ENCODE data around the gene POLR3H. TPM values are rescaled to one million over a fixed set of nuclear protein-coding genes. Genes with fewer than 3 reads are reported as not detected.

The POLR3H gene
- polyA plus RNA-seq, 3 donors: 9.4 to 19.0 (median 10.4) TPM

DNA sequence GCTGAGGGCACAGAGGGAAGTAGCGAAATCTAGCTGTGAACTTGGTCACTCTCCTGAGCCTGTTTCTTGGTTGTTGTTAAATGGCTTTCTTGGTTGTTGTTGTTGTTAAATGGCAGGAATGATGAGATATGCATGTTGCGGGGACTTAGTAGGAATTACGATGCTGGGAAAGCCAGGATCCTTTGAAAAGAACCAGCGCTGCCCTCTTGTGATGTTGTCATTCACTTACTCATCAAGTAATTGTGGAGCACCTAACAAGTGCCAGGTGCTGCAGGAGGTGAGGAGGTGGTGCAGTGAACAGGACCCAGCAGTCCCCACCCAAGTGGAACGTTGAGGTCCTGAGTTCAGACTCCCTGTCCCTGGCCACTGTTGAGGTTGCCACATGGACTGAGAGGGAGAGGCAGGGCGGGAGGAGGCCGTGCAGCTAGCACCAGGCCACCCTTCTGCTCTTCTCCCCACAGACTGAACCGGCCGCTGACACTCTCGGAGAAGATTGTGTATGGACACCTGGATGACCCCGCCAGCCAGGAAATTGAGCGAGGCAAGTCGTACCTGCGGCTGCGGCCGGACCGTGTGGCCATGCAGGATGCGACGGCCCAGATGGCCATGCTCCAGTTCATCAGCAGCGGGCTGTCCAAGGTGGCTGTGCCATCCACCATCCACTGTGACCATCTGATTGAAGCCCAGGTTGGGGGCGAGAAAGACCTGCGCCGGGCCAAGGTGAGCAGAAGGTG is 36.8 kb downstream of the POLR3H start:
- no peak overlapping the region for H3K4me3 Mint-ChIP-seq
- Histone ChIP-seq H3K79me2 (ENCODE audit: insufficient read depth, low read length) (peaks cover 4% of the 10 kb centered on the region), H3K27me3 (ENCODE audit: control insufficient read depth in 2 of 2, insufficient read depth in 2 of 2, low read length in 2 of 2) (no peaks in the 10 kb centered on the region), H3K9me3 (replicated peaks in 1 of 2; ENCODE audit: control insufficient read depth in 1 of 2, insufficient read depth in 1 of 2, low read length in 2 of 2) (no peaks in the 10 kb centered on the region), H3K4me3 (replicated peaks in 1 of 3; ENCODE audit: low read depth in 2 of 3, low read length in 3 of 3) (no peak overlapping the region), H3K4me2 (replicated peaks; ENCODE audit: extremely low read depth, low read length, poor library complexity, severe bottlenecking) (no peak overlapping the region), H3K4me1 (ENCODE audit: control insufficient read depth in 1 of 2, insufficient read depth in 2 of 2, low read length in 2 of 2) (no peaks in the 10 kb centered on the region), H3K36me3 (replicated peaks in 1 of 2; ENCODE audit: control insufficient read depth in 1 of 2, insufficient read depth in 2 of 2, low read length in 2 of 2) (peaks cover 62 to 93% of the 10 kb centered on the region in 2 donors), H3K27ac (ENCODE audit: low read depth in 1 of 2, low read length in 2 of 2) (no peak overlapping the region), H2AFZ (ENCODE audit: insufficient read depth, low read depth, low read length, poor library complexity, severe bottlenecking) (no peak overlapping the region), H4K20me1 (ENCODE audit: insufficient read depth, low read length) (peaks cover 36% of the 10 kb centered on the region), H3K9ac (ENCODE audit: insufficient read depth, low read length, poor library complexity, severe bottlenecking) (no peak overlapping the region)
- H3K4me1 Mint-ChIP-seq: no peaks in the 10 kb centered on the region
- H3K27me3 Mint-ChIP-seq (ENCODE audit: low read depth in 3 of 3): no peaks in the 10 kb centered on the region
- 99% methylated on average over 17 of the region's 23 CpGs for WGBS (ENCODE audit: insufficient coverage)
- H3K9me3 Mint-ChIP-seq: no peaks in the 10 kb centered on the region
- TF ChIP-seq, protein P1, sequence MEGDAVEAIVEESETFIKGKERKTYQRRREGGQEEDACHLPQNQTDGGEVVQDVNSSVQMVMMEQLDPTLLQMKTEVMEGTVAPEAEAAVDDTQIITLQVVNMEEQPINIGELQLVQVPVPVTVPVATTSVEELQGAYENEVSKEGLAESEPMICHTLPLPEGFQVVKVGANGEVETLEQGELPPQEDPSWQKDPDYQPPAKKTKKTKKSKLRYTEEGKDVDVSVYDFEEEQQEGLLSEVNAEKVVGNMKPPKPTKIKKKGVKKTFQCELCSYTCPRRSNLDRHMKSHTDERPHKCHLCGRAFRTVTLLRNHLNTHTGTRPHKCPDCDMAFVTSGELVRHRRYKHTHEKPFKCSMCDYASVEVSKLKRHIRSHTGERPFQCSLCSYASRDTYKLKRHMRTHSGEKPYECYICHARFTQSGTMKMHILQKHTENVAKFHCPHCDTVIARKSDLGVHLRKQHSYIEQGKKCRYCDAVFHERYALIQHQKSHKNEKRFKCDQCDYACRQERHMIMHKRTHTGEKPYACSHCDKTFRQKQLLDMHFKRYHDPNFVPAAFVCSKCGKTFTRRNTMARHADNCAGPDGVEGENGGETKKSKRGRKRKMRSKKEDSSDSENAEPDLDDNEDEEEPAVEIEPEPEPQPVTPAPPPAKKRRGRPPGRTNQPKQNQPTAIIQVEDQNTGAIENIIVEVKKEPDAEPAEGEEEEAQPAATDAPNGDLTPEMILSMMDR (IDR thresholded peaks at IDR 0.05): no peak
- intact Hi-C loops (cut with micrococcal nuclease): no loop called here
- H3K36me3 Mint-ChIP-seq: peaks cover 62 to 95% of the 10 kb centered on the region in 2 donors
- DNase-seq: no peak
- no peak overlapping the region for H3K27ac Mint-ChIP-seq

DNA sequence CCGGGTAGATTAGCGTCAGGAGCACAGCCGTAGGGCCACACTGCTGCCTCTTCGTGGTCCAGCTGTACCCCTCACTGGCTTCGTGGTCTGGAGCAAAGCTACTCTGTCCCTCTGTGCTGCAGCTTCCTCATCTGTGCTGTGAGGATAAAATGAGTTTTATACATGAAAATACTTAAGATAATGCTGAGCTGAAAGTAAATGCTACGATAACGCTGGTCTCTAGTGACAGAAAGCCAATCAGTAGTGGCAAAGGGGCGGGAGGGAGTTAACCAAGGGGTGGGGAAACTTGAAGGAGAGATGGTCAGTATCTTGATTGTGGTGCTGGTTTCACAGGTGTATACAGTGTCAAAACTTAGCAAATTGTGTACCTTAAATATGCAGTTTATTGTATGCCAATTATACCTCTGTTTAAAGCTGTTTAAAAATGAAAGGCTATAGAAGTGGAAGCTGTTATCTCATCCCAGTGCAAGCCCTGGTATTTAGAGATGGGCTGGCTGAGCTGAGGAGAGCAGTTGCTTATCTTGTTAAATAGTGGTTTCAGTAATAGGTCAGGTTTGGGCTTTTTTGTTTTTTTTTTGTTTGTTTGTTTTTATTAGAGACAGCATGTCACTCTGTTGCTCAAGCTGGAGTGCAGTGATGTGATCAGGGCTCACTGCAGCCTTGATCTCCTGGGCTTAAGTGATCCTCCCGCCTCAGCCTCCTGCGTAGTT is 38.6 kb downstream of the POLR3H start:
- H3K27me3 Mint-ChIP-seq (ENCODE audit: low read depth in 3 of 3): no peaks in the 10 kb centered on the region
- H3K4me3 ChIP-seq (replicated peaks in 1 of 3; ENCODE audit: low read depth in 2 of 3, low read length in 3 of 3): no peak overlapping the region
- no peak overlapping the region for H3K27ac ChIP-seq (ENCODE audit: low read depth in 1 of 2, low read length in 2 of 2)
- H3K9me3 Mint-ChIP-seq: no peaks in the 10 kb centered on the region
- 100% methylated on average over 9 of the region's 10 CpGs for WGBS (ENCODE audit: insufficient coverage)
- peaks cover 11% of the 10 kb centered on the region for H3K79me2 ChIP-seq (ENCODE audit: insufficient read depth, low read length)
- H3K36me3 ChIP-seq (replicated peaks in 1 of 2; ENCODE audit: control insufficient read depth in 1 of 2, insufficient read depth in 2 of 2, low read length in 2 of 2): peaks cover 63 to 94% of the 10 kb centered on the region in 2 donors
- H3K27me3 ChIP-seq (ENCODE audit: control insufficient read depth in 2 of 2, insufficient read depth in 2 of 2, low read length in 2 of 2): no peaks in the 10 kb centered on the region
- no peaks in the 10 kb centered on the region for H3K9me3 ChIP-seq (replicated peaks in 1 of 2; ENCODE audit: control insufficient read depth in 1 of 2, insufficient read depth in 1 of 2, low read length in 2 of 2)
- TF ChIP-seq, protein P1 (IDR thresholded peaks at IDR 0.05): no peak
- H3K4me1 Mint-ChIP-seq: no peaks in the 10 kb centered on the region
- no peak for DNase-seq
- H3K27ac Mint-ChIP-seq: no peak overlapping the region
- no peak overlapping the region for H2AFZ ChIP-seq (ENCODE audit: insufficient read depth, low read depth, low read length, poor library complexity, severe bottlenecking)
- intact Hi-C loops (cut with micrococcal nuclease): no loop called here
- H3K4me3 Mint-ChIP-seq: no peak overlapping the region
- H3K4me2 ChIP-seq (replicated peaks; ENCODE audit: extremely low read depth, low read length, poor library complexity, severe bottlenecking): no peak overlapping the region
- H3K4me1 ChIP-seq (ENCODE audit: control insufficient read depth in 1 of 2, insufficient read depth in 2 of 2, low read length in 2 of 2): no peaks in the 10 kb centered on the region
- H4K20me1 ChIP-seq (ENCODE audit: insufficient read depth, low read length): peaks cover 46% of the 10 kb centered on the region
- H3K9ac ChIP-seq (ENCODE audit: insufficient read depth, low read length, poor library complexity, severe bottlenecking): no peak overlapping the region
- peaks cover 64 to 95% of the 10 kb centered on the region in 2 donors for H3K36me3 Mint-ChIP-seq

Measured in CD14-positive monocyte (primary cell).